Measurements from ENCODE around the gene ALOX12.

DNA sequence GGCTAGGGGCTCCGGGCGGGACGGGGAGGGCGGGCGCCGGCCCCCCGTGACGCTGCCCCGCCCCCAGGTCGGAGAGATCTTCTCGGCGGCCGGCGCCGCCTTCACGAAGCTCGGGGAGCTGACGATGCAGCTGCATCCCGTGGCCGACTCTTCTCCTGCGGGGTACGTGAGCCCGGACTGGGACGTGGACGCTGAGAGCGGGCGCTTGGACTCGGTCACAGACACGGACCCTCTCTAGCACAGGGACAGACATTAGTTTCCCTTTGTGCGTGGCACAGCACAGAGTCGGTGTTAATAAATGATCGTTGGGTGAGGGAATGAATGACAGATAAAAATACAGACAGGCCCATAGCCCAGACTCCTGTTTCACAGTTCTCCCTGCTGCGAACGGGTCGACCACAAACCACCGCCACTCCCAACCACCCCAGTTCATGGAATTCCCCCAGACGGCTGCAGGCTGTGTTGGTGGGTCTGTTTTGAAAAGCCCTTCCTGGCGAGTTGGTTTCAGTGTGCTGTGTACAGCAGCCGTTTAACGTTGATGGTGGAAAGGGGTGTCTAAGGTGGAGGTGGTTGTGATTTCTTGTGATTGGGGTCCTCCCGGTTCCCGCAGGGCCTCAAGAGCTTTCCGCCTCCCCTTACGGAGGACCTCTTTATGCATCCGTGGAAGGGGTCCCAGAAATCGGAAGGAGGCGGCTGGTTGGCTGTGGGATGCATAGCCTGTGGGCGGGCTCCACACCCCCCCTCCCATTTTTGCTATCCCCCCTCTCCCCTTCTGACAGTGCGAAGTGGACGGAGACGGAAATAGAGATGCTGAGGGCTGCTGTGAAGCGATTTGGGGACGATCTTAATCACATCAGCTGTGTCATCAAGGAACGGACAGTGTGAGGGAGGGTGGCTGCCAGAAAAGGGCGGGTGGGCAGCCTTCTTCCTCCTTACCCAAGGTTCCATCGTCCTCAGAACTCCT, 19.4 kb downstream of the ALOX12 start:
- TF ChIP-seq, protein P1, sequence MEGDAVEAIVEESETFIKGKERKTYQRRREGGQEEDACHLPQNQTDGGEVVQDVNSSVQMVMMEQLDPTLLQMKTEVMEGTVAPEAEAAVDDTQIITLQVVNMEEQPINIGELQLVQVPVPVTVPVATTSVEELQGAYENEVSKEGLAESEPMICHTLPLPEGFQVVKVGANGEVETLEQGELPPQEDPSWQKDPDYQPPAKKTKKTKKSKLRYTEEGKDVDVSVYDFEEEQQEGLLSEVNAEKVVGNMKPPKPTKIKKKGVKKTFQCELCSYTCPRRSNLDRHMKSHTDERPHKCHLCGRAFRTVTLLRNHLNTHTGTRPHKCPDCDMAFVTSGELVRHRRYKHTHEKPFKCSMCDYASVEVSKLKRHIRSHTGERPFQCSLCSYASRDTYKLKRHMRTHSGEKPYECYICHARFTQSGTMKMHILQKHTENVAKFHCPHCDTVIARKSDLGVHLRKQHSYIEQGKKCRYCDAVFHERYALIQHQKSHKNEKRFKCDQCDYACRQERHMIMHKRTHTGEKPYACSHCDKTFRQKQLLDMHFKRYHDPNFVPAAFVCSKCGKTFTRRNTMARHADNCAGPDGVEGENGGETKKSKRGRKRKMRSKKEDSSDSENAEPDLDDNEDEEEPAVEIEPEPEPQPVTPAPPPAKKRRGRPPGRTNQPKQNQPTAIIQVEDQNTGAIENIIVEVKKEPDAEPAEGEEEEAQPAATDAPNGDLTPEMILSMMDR (optimal IDR thresholded peaks at IDR 0.05 in 1 of 3, IDR thresholded peaks at IDR 0.05 in 1 of 3, conservative IDR thresholded peaks at IDR 0.05 in 1 of 3; ENCODE audit: extremely low read depth in 1 of 3, insufficient read depth in 2 of 3, low read length in 3 of 3), result no peak
- no peak for TF ChIP-seq EZH2 (IDR thresholded peaks at IDR 0.05; ENCODE audit: low read length)

All from keratinocyte (primary cell).